ENCODE data around the gene DACH1.
"Not testable (repeated sequence)": the region's sequence is repeated elsewhere in the genome, so short reads cannot be mapped to it uniquely, and the experiment has no call there.

The DACH1 gene

GRCh38 chr13:71867131-71867814 is at the start of gene DACH1:
DACH1 (minus strand) TSS chr13:71867204.
- Histone ChIP-seq H3K4me3 (ENCODE audit: low read depth in 1 of 2, low read length in 2 of 2) (peak within 1 kb of the TSS; percentile 90 to 99), H3K27me3 (ENCODE audit: control insufficient read depth in 1 of 2, insufficient read depth in 2 of 2, low read length in 2 of 2) (no peaks in the 10 kb centered on the region), H3K9me3 (ENCODE audit: control insufficient read depth in 1 of 2, low read length in 2 of 2) (no peaks in the 10 kb centered on the region), H3K27ac (ENCODE audit: low read depth, low read length) (peak within 1 kb of the TSS; percentile 84), H3K9ac (ENCODE audit: low read depth in 1 of 2, low read length in 2 of 2) (peak within 1 kb of the TSS; percentile 78 to 87), H3K4me1 (ENCODE audit: control insufficient read depth in 1 of 2, insufficient read depth in 2 of 2, low read length in 2 of 2) (peaks cover 4 to 30% of the 10 kb centered on the region in 2 donors), H3K36me3 (ENCODE audit: control insufficient read depth in 1 of 2, insufficient read depth in 2 of 2, low read length in 2 of 2) (no peaks in the 10 kb centered on the region)

- Histone ChIP-seq H3K9me3 (ENCODE audit: control insufficient read depth in 1 of 2, low read length in 2 of 2) (no peaks in the 10 kb centered on the region), H3K4me3 (ENCODE audit: low read depth in 1 of 2, low read length in 2 of 2) (no peak overlapping the region), H3K27ac (ENCODE audit: low read depth, low read length) (no peak overlapping the region), H3K9ac (ENCODE audit: low read depth in 1 of 2, low read length in 2 of 2) (no peak overlapping the region), H3K4me1 (ENCODE audit: control insufficient read depth in 1 of 2, insufficient read depth in 2 of 2, low read length in 2 of 2) (no peaks in the 10 kb centered on the region), H3K27me3 (ENCODE audit: control insufficient read depth in 1 of 2, insufficient read depth in 2 of 2, low read length in 2 of 2) (no peaks in the 10 kb centered on the region), H3K36me3 (ENCODE audit: control insufficient read depth in 1 of 2, insufficient read depth in 2 of 2, low read length in 2 of 2) (no peaks in the 10 kb centered on the region)
Observed at GRCh38 chr13:71913717-71914116, 46.7 kb upstream of the DACH1 start.

GRCh38 chr13:71912524-71912923 is 45.5 kb upstream of the DACH1 start:
- Histone ChIP-seq H3K4me3 (ENCODE audit: low read depth in 1 of 2, low read length in 2 of 2) (no peak overlapping the region), H3K9me3 (ENCODE audit: control insufficient read depth in 1 of 2, low read length in 2 of 2) (no peaks in the 10 kb centered on the region), H3K4me1 (ENCODE audit: control insufficient read depth in 1 of 2, insufficient read depth in 2 of 2, low read length in 2 of 2) (no peaks in the 10 kb centered on the region), H3K27ac (ENCODE audit: low read depth, low read length) (no peak overlapping the region), H3K36me3 (ENCODE audit: control insufficient read depth in 1 of 2, insufficient read depth in 2 of 2, low read length in 2 of 2) (no peaks in the 10 kb centered on the region), H3K27me3 (ENCODE audit: control insufficient read depth in 1 of 2, insufficient read depth in 2 of 2, low read length in 2 of 2) (no peaks in the 10 kb centered on the region), H3K9ac (ENCODE audit: low read depth in 1 of 2, low read length in 2 of 2) (no peak overlapping the region)

- Histone ChIP-seq H3K9ac (ENCODE audit: low read depth in 1 of 2, low read length in 2 of 2) (no peak overlapping the region), H3K27me3 (ENCODE audit: control insufficient read depth in 1 of 2, insufficient read depth in 2 of 2, low read length in 2 of 2) (no peaks in the 10 kb centered on the region), H3K9me3 (ENCODE audit: control insufficient read depth in 1 of 2, low read length in 2 of 2) (no peaks in the 10 kb centered on the region), H3K27ac (ENCODE audit: low read depth, low read length) (no peak overlapping the region), H3K36me3 (ENCODE audit: control insufficient read depth in 1 of 2, insufficient read depth in 2 of 2, low read length in 2 of 2) (no peaks in the 10 kb centered on the region), H3K4me3 (ENCODE audit: low read depth in 1 of 2, low read length in 2 of 2) (no peak overlapping the region), H3K4me1 (ENCODE audit: control insufficient read depth in 1 of 2, insufficient read depth in 2 of 2, low read length in 2 of 2) (no peaks in the 10 kb centered on the region)
Observed at GRCh38 chr13:71906448-71906847, 39.4 kb upstream of the DACH1 start.

GRCh38 chr13:71902676-71903075 is 35.7 kb upstream of the DACH1 start:
- no peak overlapping the region for H3K4me3 ChIP-seq (ENCODE audit: low read depth in 1 of 2, low read length in 2 of 2)
- no peak overlapping the region for H3K27ac ChIP-seq (ENCODE audit: low read depth, low read length)
- no peak overlapping the region for H3K9ac ChIP-seq (ENCODE audit: low read depth in 1 of 2, low read length in 2 of 2)
- H3K27me3 ChIP-seq (ENCODE audit: control insufficient read depth in 1 of 2, insufficient read depth in 2 of 2, low read length in 2 of 2) = no peaks in the 10 kb centered on the region
- H3K4me1 ChIP-seq (ENCODE audit: control insufficient read depth in 1 of 2, insufficient read depth in 2 of 2, low read length in 2 of 2) = no peaks in the 10 kb centered on the region
- H3K36me3 ChIP-seq (ENCODE audit: control insufficient read depth in 1 of 2, insufficient read depth in 2 of 2, low read length in 2 of 2) = no peaks in the 10 kb centered on the region
- H3K9me3 ChIP-seq (ENCODE audit: control insufficient read depth in 1 of 2, low read length in 2 of 2) = no peaks in the 10 kb centered on the region

- not testable (repeated sequence) for H3K4me1 ChIP-seq (ENCODE audit: control insufficient read depth in 1 of 2, insufficient read depth in 2 of 2, low read length in 2 of 2); H3K4me3 ChIP-seq (ENCODE audit: low read depth in 1 of 2, low read length in 2 of 2); H3K9me3 ChIP-seq (ENCODE audit: control insufficient read depth in 1 of 2, low read length in 2 of 2); H3K27me3 ChIP-seq (ENCODE audit: control insufficient read depth in 1 of 2, insufficient read depth in 2 of 2, low read length in 2 of 2); H3K9ac ChIP-seq (ENCODE audit: low read depth in 1 of 2, low read length in 2 of 2); H3K36me3 ChIP-seq (ENCODE audit: control insufficient read depth in 1 of 2, insufficient read depth in 2 of 2, low read length in 2 of 2); H3K27ac ChIP-seq (ENCODE audit: low read depth, low read length)
Observed at GRCh38 chr13:71893506-71893905, 26.5 kb upstream of the DACH1 start.

- no peaks in the 10 kb centered on the region for H3K36me3 ChIP-seq (ENCODE audit: control insufficient read depth in 1 of 2, insufficient read depth in 2 of 2, low read length in 2 of 2)
- H3K9me3 ChIP-seq (ENCODE audit: control insufficient read depth in 1 of 2, low read length in 2 of 2) = no peaks in the 10 kb centered on the region
- H3K4me1 ChIP-seq (ENCODE audit: control insufficient read depth in 1 of 2, insufficient read depth in 2 of 2, low read length in 2 of 2) = no peaks in the 10 kb centered on the region
- no peak overlapping the region for H3K9ac ChIP-seq (ENCODE audit: low read depth in 1 of 2, low read length in 2 of 2)
- no peak overlapping the region for H3K4me3 ChIP-seq (ENCODE audit: low read depth in 1 of 2, low read length in 2 of 2)
- H3K27me3 ChIP-seq (ENCODE audit: control insufficient read depth in 1 of 2, insufficient read depth in 2 of 2, low read length in 2 of 2) = no peaks in the 10 kb centered on the region
- H3K27ac ChIP-seq (ENCODE audit: low read depth, low read length) = no peak overlapping the region
Observed at GRCh38 chr13:71886880-71887279, 19.9 kb upstream of the DACH1 start.

- no peaks in the 10 kb centered on the region for H3K9me3 ChIP-seq (ENCODE audit: control insufficient read depth in 1 of 2, low read length in 2 of 2)
- no peaks in the 10 kb centered on the region for H3K27me3 ChIP-seq (ENCODE audit: control insufficient read depth in 1 of 2, insufficient read depth in 2 of 2, low read length in 2 of 2)
- H3K4me1 ChIP-seq (ENCODE audit: control insufficient read depth in 1 of 2, insufficient read depth in 2 of 2, low read length in 2 of 2) = peaks cover 2 to 8% of the 10 kb centered on the region in 2 donors
- H3K36me3 ChIP-seq (ENCODE audit: control insufficient read depth in 1 of 2, insufficient read depth in 2 of 2, low read length in 2 of 2) = no peaks in the 10 kb centered on the region
- no peak overlapping the region for H3K9ac ChIP-seq (ENCODE audit: low read depth in 1 of 2, low read length in 2 of 2)
- H3K4me3 ChIP-seq (ENCODE audit: low read depth in 1 of 2, low read length in 2 of 2) = no peak overlapping the region
- no peak overlapping the region for H3K27ac ChIP-seq (ENCODE audit: low read depth, low read length)
Observed at GRCh38 chr13:71882120-71882519, 15.1 kb upstream of the DACH1 start.

- H3K36me3 ChIP-seq (ENCODE audit: control insufficient read depth in 1 of 2, insufficient read depth in 2 of 2, low read length in 2 of 2) = no peaks in the 10 kb centered on the region
- H3K27ac ChIP-seq (ENCODE audit: low read depth, low read length) = no peak overlapping the region
- H3K4me1 ChIP-seq (ENCODE audit: control insufficient read depth in 1 of 2, insufficient read depth in 2 of 2, low read length in 2 of 2) = peaks cover 2 to 13% of the 10 kb centered on the region in 2 donors
- no peaks in the 10 kb centered on the region for H3K9me3 ChIP-seq (ENCODE audit: control insufficient read depth in 1 of 2, low read length in 2 of 2)
- H3K27me3 ChIP-seq (ENCODE audit: control insufficient read depth in 1 of 2, insufficient read depth in 2 of 2, low read length in 2 of 2) = no peaks in the 10 kb centered on the region
- H3K4me3 ChIP-seq (ENCODE audit: low read depth in 1 of 2, low read length in 2 of 2) = no peak overlapping the region
- H3K9ac ChIP-seq (ENCODE audit: low read depth in 1 of 2, low read length in 2 of 2) = no peak overlapping the region
Observed at GRCh38 chr13:71880753-71881541, 13.9 kb upstream of the DACH1 start.

- H3K4me3 ChIP-seq (ENCODE audit: low read depth in 1 of 2, low read length in 2 of 2) = no peak overlapping the region
- H3K27me3 ChIP-seq (ENCODE audit: control insufficient read depth in 1 of 2, insufficient read depth in 2 of 2, low read length in 2 of 2) = no peaks in the 10 kb centered on the region
- H3K9me3 ChIP-seq (ENCODE audit: control insufficient read depth in 1 of 2, low read length in 2 of 2) = no peaks in the 10 kb centered on the region
- H3K36me3 ChIP-seq (ENCODE audit: control insufficient read depth in 1 of 2, insufficient read depth in 2 of 2, low read length in 2 of 2) = no peaks in the 10 kb centered on the region
- no peak overlapping the region for H3K27ac ChIP-seq (ENCODE audit: low read depth, low read length)
- peaks cover 2 to 16% of the 10 kb centered on the region in 2 donors for H3K4me1 ChIP-seq (ENCODE audit: control insufficient read depth in 1 of 2, insufficient read depth in 2 of 2, low read length in 2 of 2)
- H3K9ac ChIP-seq (ENCODE audit: low read depth in 1 of 2, low read length in 2 of 2) = no peak overlapping the region
Observed at GRCh38 chr13:71879808-71880344, 12.9 kb upstream of the DACH1 start.
